ENCODE measurements around the gene FMO3.

GRCh38 chr1:171084870-171085269 lies 5.8 kb upstream of the FMO3 start:
- no peak for TF ChIP-seq REST (IDR thresholded peaks at IDR 0.05; ENCODE audit: insufficient read depth in 1 of 2, low read depth in 2 of 2, low read length in 2 of 2)
- TF ChIP-seq POLR2AphosphoS5 (IDR thresholded peaks at IDR 0.05; ENCODE audit: low read depth, low read length), result no peak
- no peak for TF ChIP-seq SIN3A (IDR thresholded peaks at IDR 0.05; ENCODE audit: borderline replicate concordance, insufficient read depth, low read length)
